Measurements from ENCODE around the gene DNAJB9. TPM values are rescaled to one million over a fixed set of nuclear protein-coding genes. Genes with fewer than 3 reads are reported as not detected.
A peak's percentile ranks its signal among the peaks of the same experiment; 100 is the strongest.
"Not testable (repeated sequence)": the region's sequence is repeated elsewhere in the genome, so short reads cannot be mapped to it uniquely, and the experiment has no call there.

Gene DNAJB9
- 5.8 TPM for polyA plus RNA-seq (2012; ENCODE audit: insufficient read depth, insufficient read length)

GRCh38 chr7:108569381-108570145, at the start of gene DNAJB9, which contains the start of gene THAP5:
Gene DNAJB9, plus strand, starts transcription at chr7:108569874. Its CDS starts 1,853 bp downstream, at chr7:108571727.
Gene THAP5, minus strand, starts transcription at chr7:108569706. Its CDS starts 137 bp downstream, at chr7:108569569.
- peak; percentile 99 for DNase-seq (ENCODE audit: low read depth, low spot score)

DNA sequence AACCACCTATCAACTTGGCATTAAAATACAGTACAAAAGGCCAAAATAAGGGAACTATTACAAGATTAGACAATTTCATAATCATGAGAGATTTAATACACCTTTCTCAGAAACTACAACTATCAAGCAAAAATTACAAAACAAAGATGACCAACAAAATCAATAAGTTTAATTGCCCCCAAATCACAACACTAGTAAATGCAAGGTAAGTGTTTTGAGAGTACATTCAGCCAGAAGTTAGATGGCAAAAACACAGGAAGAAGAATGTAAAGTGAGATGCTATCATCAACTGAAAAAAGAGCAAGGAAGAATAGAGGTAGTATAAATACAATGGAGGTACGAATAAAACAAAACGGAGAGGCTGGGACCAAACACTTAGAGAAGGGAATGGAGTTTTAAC, 46.9 kb upstream of the DNAJB9 start:
- no peak for DNase-seq (ENCODE audit: low read depth, low spot score)
- H3K4me3 ChIP-seq (ENCODE audit: low read length): no peak overlapping the region

More at GRCh38 chr7:108569381-108570145, at the start of gene DNAJB9, which contains the start of gene THAP5:
- H3K4me3 ChIP-seq (ENCODE audit: low read length): peak within 1 kb of the TSS; percentile 91

DNA sequence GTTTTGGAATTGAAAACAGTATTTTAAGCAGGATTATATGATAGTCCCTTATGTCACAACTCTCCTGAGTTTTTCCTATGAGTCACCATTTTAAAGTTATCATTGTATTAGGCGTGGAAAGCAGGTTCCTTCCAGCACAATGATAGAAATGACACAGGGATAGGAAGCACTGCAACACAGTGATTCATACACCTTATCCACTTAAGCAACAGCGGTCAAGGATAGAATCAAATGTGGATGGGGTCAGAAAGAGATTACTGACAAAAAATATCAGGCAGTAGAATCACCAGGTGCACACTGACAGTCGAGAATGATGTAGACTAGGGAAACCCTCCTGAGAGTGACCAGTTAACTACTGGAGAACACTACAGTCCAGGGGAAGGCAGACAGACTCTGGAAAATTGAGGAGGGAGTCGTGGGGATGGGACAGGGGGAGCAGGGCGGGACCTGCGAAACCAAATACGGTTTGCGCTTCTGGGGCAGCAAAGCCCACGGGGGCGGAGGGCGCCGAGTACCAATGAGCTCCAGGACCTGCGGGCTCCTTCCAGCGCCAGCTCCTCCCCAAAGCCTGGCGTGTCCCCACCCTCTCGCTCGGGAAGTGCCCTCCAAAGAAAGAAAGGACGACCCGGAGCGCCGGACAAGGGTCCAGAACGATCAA, 44.2 kb upstream of the DNAJB9 start:
- peak overlapping the region; percentile 90 for H3K4me3 ChIP-seq (ENCODE audit: low read length)
- peak; percentile 62 for DNase-seq (ENCODE audit: low read depth, low spot score)

- DNase-seq (ENCODE audit: low read depth, low spot score): peak; percentile 97
- H3K4me3 ChIP-seq (ENCODE audit: low read length): peak within 1 kb of the TSS; percentile 90
These were observed 43.5 kb upstream of the DNAJB9 start, which contains the start of gene PNPLA8 for GRCh38 chr7:108525985-108526767. Gene PNPLA8, minus strand, starts transcription at chr7:108526135. Its CDS starts 10,644 bp downstream, at chr7:108515491.

DNA sequence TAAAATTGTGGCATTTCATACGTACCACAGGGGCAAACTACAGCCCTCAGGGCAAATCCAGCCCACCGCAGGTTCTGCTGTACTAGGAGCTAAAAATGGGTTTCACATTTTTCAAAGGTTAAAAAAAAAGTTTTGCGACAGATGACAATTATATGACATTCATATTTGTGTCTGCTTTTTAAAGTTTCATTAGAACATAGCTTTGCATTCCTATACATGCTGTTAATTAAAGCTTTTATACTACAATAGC, 43.0 kb upstream of the DNAJB9 start:
- DNase-seq (ENCODE audit: low read depth, low spot score): no peak
- peak overlapping the region; percentile 90 for H3K4me3 ChIP-seq (ENCODE audit: low read length)

GRCh38 chr7:108528183-108528712, 41.4 kb upstream of the DNAJB9 start:
- no peak overlapping the region for H3K4me3 ChIP-seq (ENCODE audit: low read length)
- no peak for DNase-seq (ENCODE audit: low read depth, low spot score)

GRCh38 chr7:108529341-108529740, 40.3 kb upstream of the DNAJB9 start:
- no peak for DNase-seq (ENCODE audit: low read depth, low spot score)
- H3K4me3 ChIP-seq (ENCODE audit: low read length): no peak overlapping the region

GRCh38 chr7:108533712-108534111, 36.0 kb upstream of the DNAJB9 start:
- H3K4me3 ChIP-seq (ENCODE audit: low read length): no peak overlapping the region
- DNase-seq (ENCODE audit: low read depth, low spot score): no peak

DNA sequence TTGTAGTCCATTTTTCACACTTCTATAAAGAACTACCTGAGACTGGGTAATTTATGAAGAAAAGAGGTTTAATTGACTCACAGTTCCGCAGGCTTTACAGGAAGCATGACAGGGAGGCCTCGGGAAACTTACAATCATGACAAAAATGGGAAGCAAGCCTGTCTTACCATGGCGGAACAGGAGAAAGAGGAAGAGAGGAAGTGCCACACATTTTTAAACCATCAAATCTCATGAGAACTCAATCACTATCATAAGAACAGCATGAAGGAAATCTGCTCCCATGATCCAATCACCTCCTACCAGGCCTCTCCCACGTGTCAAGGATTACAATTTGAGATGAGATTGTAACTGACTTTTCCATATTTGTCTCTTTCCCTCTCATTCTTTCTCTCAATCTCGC, 34.4 kb upstream of the DNAJB9 start:
- no peak for DNase-seq (ENCODE audit: low read depth, low spot score)
- no peak overlapping the region for H3K4me3 ChIP-seq (ENCODE audit: low read length)

- no peak overlapping the region for H3K4me3 ChIP-seq (ENCODE audit: low read length)
- DNase-seq (ENCODE audit: low read depth, low spot score): no peak
These were observed 33.9 kb upstream of the DNAJB9 start for GRCh38 chr7:108535744-108536143.

DNA sequence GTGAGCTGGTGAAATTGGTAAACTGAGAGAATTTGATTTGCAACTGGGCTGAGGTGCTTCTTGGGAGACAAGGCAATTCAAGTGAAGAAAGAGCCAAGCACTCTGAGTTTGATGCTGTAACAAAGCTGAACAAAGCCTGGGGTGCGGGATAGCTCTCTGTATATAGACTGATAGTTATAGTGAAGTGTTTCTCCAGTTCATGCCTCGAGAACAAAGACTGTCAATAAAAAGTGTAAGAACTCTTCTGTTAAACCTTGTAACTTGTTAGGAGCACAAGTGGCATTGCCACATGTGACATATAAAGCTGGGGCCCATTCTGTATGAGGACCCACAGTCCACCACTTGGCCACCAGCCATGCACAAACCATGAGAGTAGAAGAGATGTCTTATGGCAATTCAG, 32.4 kb upstream of the DNAJB9 start:
- no peak for DNase-seq (ENCODE audit: low read depth, low spot score)
- no peak overlapping the region for H3K4me3 ChIP-seq (ENCODE audit: low read length)

DNA sequence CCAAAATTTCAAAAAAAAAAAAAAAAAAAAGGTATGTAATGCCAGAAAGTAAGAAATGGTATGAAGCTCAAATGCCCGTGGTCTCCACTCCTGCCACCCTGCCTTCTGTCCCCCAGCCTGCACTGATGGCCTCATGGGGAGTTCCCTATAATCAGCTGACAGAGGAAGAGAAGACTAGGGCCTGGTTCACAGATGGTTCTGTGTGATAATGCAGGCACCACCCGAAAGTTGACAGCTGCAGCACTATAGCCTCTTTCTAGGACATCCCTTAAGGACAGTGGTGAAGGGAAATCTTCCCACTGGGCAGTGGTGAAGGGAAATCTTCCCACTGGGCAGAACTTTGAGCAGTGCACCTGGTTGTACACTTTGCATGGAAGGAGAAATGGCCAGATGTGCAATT, 31.4 kb upstream of the DNAJB9 start:
- H3K4me3 ChIP-seq (ENCODE audit: low read length); DNase-seq (ENCODE audit: low read depth, low spot score): not testable (repeated sequence)

GRCh38 chr7:108538685-108539084, 31.0 kb upstream of the DNAJB9 start:
- not testable (repeated sequence) for H3K4me3 ChIP-seq (ENCODE audit: low read length); DNase-seq (ENCODE audit: low read depth, low spot score)

GRCh38 chr7:108541478-108541877, 28.2 kb upstream of the DNAJB9 start:
- no peak for DNase-seq (ENCODE audit: low read depth, low spot score)
- H3K4me3 ChIP-seq (ENCODE audit: low read length): no peak overlapping the region

DNA sequence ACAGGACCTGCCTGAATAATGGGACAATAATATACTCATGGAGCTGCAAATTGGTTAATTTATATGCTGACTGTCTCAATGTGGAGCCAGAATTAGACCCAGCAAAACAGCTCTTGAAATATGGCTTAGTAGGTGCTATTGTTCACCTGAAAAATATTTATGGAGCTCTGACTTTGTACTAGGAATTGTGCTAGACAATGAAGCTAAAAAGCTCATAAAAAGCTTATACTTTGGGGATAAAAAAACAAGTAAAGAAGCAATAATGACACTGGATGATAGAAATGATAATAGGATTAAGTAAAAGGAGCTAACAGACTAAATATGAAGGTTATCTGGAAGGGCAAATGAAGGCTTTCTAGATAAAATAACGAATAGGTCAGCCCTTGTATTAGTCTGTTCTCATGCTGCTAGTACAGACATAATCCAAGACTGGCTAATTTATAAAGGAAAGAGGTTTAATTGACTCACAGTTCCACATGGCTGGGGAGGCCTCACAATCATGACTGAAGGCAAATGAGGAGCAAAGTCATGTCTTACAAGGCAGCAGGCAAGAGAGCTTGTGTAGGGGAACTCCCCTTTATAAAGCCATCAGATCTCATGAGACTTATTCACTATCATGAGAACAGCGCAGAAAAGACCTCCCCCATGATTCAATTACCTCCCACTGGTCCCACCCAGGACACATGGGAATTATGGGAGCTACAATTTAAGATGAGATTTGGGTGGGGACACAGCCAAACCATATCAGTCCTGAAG, 21.4 kb upstream of the DNAJB9 start:
- not testable (repeated sequence) for H3K4me3 ChIP-seq (ENCODE audit: low read length); DNase-seq (ENCODE audit: low read depth, low spot score)

GRCh38 chr7:108556665-108557064, 13.0 kb upstream of the DNAJB9 start:
- not testable (repeated sequence) for H3K4me3 ChIP-seq (ENCODE audit: low read length); DNase-seq (ENCODE audit: low read depth, low spot score)

DNA sequence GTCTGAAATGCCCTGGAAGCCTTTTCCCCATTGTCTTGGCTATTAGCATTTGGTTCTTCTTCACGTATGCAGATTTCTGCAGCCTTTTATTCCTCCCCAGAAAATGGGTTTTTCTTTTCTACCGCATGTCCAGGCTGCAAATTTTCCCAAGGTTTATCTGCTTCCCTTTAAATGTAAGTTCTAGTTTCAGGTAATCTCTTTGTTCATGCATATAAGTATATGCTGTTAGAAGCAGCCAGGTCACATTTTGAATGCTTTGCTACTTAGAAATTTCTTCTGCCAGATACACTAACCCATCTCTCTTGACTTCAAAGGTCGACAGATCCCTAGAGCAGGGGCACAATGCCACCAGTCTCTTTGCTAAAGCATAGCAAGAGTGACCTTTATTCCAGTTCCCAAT, 12.5 kb upstream of the DNAJB9 start:
- no peak overlapping the region for H3K4me3 ChIP-seq (ENCODE audit: low read length)
- DNase-seq (ENCODE audit: low read depth, low spot score): no peak

- DNase-seq (ENCODE audit: low read depth, low spot score): no peak
- H3K4me3 ChIP-seq (ENCODE audit: low read length): no peak overlapping the region
These were observed 12.1 kb upstream of the DNAJB9 start for GRCh38 chr7:108557617-108558016.

GRCh38 chr7:108559253-108559652, 10.4 kb upstream of the DNAJB9 start:
- DNase-seq (ENCODE audit: low read depth, low spot score): no peak
- no peak overlapping the region for H3K4me3 ChIP-seq (ENCODE audit: low read length)

Data from Jurkat, Clone E6-1 (cell line).